Cardiac fibroblast (primary cell): ENCODE data around the gene ZG16.
"Not testable (repeated sequence)": the region's sequence is repeated elsewhere in the genome, so short reads cannot be mapped to it uniquely, and the experiment has no call there.

ENCODE experiments used
- DNase-seq, 2 donors: peaks; one replicate each; pipeline versions ENCODE4 v3.0.0 to v3.0.0-alpha.2; 2010; ENCODE audit warnings: low read depth in 2 of 2
- H3K4me3 ChIP-seq, 2 donors: replicated peaks in 1 of 2; 1 replicate in 1 of 2; 2 replicates in 1 of 2; pipeline ENCODE4 v1.5.1; 2011; ENCODE audit warnings: low read depth in 2 of 2, low read length in 2 of 2, mild to moderate bottlenecking in 2 of 2, moderate library complexity in 1 of 2
- TF ChIP-seq, protein P1 (sequence below): IDR thresholded peaks from one replicate; pipeline ENCODE4 v1.5.1; 2011; ENCODE audit warnings: low read depth, mild to moderate bottlenecking, low read length, inconsistent platforms

Gene ZG16

DNA sequence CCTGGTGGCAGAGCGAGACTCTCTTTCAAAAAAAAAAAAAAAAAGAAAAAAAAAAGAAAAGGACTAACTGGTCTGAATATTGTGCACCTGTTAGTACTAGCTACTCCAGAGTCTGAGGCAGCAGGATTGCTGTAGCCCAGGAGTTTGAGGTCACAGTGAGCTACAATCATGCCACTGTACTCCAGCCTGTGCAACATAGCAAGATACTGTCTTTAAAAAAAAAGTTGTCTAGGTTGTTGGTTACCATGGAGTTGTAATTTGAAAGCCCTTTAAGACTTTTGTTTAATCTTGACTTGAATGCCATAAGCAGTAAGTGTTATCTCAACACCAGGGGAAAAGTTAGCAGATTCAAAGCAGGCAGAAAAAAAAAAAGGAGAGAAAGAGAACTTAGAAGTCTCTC is 21.4 kb upstream of the ZG16 start:
- H3K4me3 ChIP-seq: no peak overlapping the region
- TF ChIP-seq, protein P1, sequence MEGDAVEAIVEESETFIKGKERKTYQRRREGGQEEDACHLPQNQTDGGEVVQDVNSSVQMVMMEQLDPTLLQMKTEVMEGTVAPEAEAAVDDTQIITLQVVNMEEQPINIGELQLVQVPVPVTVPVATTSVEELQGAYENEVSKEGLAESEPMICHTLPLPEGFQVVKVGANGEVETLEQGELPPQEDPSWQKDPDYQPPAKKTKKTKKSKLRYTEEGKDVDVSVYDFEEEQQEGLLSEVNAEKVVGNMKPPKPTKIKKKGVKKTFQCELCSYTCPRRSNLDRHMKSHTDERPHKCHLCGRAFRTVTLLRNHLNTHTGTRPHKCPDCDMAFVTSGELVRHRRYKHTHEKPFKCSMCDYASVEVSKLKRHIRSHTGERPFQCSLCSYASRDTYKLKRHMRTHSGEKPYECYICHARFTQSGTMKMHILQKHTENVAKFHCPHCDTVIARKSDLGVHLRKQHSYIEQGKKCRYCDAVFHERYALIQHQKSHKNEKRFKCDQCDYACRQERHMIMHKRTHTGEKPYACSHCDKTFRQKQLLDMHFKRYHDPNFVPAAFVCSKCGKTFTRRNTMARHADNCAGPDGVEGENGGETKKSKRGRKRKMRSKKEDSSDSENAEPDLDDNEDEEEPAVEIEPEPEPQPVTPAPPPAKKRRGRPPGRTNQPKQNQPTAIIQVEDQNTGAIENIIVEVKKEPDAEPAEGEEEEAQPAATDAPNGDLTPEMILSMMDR: no peak
- peak in 1 of 2 donors; percentile 36 for DNase-seq

DNA sequence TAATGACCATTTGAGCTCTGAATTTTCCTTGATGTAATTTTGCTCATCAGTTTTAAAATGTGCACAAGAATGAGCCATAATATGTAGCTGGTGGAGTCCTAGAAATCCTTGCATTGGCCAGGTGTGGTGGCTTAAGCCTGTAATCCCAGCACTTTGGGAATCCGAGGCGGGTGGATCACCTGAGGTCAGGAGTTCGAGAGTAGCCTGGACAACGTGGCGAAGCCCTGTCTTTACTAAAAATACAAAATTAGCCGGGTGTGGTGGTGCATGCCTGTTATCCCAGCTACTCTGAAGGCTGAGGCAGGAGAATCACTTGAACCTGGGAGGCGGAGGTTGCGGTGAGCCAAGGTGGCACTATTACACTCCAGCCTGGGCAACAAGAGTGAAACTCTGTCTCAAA is 21.0 kb upstream of the ZG16 start:
- not testable (repeated sequence) for H3K4me3 ChIP-seq, DNase-seq

DNA sequence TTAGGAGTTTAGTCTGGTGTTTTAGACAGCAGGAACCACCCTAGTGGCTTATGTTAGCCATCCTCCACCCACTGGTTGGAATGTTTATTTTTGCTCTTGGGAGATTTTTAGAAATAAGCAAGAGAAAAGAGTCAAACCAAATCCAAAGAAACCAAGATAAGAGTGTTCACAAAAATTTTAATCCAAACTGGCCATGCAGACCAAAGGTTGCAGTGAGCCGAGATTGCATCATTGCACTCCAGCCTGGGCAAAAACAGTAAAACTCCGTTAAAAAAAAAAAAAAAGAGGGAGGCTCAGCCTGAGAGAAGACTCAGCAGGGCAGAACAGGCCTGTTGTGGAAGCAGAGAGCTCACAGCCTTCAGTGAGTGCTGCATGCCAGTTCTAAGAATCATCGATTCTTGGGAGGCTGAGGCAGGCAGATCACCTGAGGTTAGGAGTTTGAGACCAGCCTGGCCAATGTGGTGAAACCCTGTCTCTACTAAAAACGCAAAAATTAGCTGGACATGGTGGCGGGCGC is 20.0 kb upstream of the ZG16 start:
- no peak overlapping the region for H3K4me3 ChIP-seq
- TF ChIP-seq, protein P1: no peak
- DNase-seq: peak; percentile 51 to 88

DNA sequence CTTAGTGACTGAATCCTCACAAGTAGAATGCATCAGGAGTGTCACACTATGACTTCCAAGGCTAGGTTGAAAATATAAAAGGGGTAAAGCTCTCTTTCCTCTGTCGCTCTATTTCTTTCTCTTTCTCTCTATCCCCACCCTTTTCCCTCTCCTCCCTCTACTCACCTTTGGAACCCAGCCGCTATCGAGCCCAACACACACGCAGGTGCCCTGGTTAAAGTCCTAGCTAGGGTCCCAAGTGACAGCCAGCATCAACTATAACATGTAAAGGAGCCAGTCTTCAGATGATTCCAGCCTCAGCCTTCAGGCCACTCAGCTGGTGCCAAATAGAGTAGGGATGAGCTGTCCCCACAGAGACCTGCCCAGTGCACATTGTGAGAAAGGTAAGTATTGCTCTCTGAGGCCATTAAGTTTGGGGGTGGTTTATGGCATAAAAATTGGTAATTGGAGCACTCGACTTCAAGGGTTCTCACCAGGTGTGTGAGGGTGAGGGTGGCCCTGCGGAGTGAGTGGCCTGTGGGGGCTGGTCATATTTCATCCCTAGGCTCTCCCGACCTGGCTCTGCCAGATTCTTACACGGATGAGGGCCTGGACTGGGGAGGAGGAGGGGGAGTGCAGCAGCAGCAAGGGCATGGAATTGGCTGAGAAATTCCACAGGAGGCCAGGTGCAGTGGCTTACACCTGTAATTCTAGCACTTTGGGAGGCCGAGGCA is 17.3 kb upstream of the ZG16 start:
- TF ChIP-seq, protein P1: no peak
- no peak for DNase-seq
- H3K4me3 ChIP-seq: no peak overlapping the region

DNA sequence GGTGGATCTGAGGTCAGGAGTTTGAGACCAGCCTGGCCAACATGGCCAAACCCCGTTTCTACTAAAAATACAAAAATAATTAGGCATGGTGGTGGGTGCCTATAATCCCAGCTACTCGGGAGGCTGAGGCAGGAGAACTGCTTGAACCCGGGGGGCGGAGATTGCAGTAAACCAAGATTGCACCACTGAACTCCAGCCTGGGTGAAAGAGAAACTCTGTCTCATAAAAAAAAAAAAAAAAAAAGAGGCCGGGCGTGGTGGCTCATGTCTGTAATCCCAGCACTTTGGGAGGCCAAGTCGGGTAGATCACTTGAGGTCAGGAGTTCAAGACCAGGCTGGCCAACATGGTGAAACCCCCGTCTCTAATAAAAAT is 16.8 kb upstream of the ZG16 start:
- not testable (repeated sequence) for DNase-seq, H3K4me3 ChIP-seq

DNA sequence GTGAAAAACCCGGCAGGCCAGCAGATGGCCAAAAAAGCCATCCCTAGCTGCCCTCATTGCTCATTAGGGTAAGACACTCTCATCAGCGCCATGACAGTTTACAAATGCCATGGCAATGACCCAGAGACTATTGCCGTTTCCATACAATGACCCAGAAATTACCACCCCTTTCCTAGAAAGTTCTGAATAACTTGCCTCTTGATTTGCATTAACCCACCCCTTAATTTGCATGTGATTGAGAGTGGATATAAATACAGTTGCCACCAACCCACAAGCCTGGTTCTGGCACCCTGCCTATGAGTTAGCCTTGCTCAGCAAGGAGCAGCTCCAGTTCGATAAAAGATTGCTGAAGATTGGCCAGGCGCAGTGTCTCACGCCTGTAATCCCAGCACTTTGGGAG is 16.2 kb upstream of the ZG16 start:
- no peak overlapping the region for H3K4me3 ChIP-seq
- no peak for DNase-seq
- TF ChIP-seq, protein P1: no peak

DNA sequence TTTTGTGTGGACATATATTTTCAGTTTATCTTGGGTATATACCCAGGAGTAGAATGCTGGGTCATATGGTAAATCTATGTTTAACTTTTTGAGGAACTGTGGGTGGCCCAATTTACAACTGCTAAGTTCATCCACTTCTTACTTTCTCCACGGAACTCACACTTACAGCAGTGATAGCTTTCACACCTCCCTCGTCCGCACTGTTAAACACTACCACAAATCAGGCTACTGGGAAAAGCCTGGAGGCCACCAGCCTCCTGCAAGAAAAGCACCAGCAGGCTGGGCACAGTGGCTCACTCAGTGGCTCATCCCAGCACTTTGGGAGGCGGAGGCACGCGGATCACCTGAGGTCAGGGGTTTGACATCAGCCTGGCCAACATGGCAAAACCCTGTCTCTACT is 14.7 kb upstream of the ZG16 start:
- TF ChIP-seq, protein P1: no peak
- DNase-seq: no peak
- no peak overlapping the region for H3K4me3 ChIP-seq
